ENCODE measurements around the gene NRCAM.
"Not testable (repeated sequence)": the region's sequence is repeated elsewhere in the genome, so short reads cannot be mapped to it uniquely, and the experiment has no call there.

NRCAM gene

DNA sequence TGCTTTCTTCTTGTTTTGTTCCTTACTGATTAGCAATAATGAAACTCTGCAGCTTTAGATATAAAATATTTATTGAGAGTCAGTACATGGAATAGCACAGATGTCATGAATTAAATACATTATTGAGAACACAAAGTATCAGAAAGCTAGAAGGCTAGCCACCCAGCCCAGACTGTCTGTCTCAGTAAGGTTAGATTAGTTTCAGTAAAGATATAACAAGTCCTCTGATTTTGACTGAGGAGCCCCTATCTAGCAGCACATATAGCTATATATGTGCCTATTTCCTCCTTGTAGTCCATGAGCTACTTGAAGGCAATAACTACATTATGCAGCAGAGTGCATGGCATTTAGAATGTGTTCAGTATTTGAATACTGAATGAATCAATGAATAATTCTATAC is 81.3 kb downstream of the NRCAM start:
- Mint-ChIP-seq H3K27me3 (no peaks in the 10 kb centered on the region), H3K27ac (no peak overlapping the region), H3K36me3 (ENCODE audit: low read depth) (no peaks in the 10 kb centered on the region), H3K4me3 (no peak overlapping the region), H3K9me3 (peaks cover 4% of the 10 kb centered on the region), H3K4me1 (ENCODE audit: low read depth) (peaks cover 3% of the 10 kb centered on the region)

DNA sequence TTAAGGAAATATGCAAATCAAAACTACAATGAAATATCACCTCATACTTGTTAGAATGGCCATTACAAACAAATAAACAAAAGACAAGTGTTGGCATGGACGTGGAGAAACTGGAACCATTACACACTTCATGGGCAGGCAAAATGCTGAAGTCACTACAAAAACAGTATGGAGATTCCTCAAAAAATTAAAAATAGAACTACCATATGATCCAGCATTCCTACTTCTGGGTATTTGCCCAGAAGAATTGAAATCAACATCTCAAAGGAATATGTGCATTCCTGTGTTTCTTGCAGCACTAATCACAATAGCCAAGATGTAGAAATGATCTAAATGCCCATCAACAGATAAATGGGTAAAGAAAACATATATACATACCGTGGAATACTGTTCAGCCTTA is 83.6 kb downstream of the NRCAM start:
- H3K27ac Mint-ChIP-seq, result no peak overlapping the region
- no peaks in the 10 kb centered on the region for H3K36me3 Mint-ChIP-seq (ENCODE audit: low read depth)
- peaks cover 4% of the 10 kb centered on the region for H3K9me3 Mint-ChIP-seq
- no peaks in the 10 kb centered on the region for H3K27me3 Mint-ChIP-seq
- no peak overlapping the region for H3K4me3 Mint-ChIP-seq
- peaks cover 3% of the 10 kb centered on the region for H3K4me1 Mint-ChIP-seq (ENCODE audit: low read depth)

DNA sequence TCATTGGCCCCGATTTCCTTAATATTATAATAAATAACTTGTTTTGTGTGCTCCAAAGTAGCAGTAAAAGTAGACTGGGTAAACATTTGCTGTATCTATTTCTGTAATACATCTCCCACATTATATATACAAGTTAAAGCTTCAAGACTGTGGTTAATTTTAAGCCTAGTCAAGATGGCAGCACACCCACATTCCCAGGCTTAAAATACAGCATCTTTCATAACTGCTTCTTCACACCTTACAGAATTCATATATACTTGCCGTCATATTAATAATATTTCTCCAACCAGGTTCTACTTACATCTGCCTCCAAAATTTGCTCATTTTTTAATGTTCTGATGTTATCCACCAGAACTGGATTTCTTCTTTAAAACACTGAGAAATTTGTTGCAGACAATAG is 85.6 kb downstream of the NRCAM start:
- Mint-ChIP-seq H3K4me3 (no peak overlapping the region), H3K4me1 (ENCODE audit: low read depth) (peaks cover 3% of the 10 kb centered on the region), H3K9me3 (peaks cover 4% of the 10 kb centered on the region), H3K36me3 (ENCODE audit: low read depth) (no peaks in the 10 kb centered on the region), H3K27ac (no peak overlapping the region), H3K27me3 (no peaks in the 10 kb centered on the region)

DNA sequence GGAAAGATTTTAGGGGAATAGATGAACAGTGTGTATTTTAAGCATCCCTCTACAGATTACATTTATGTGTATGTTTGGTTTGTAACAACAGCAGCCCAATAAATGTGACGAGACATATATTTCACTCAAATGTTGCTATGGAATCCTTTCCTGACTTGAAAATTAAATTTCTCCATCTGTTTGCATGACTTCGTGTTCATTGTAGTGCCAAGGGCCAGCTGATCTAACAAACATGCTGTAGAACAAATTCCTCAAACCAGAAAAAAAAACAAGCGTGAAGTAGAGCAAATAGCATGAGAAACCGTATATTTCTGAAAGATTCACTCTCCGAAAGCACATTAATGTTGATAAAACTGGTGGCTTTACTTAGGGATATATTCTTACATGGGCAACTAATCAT is 87.8 kb downstream of the NRCAM start:
- H3K27ac Mint-ChIP-seq, result no peak overlapping the region
- peaks cover 3% of the 10 kb centered on the region for H3K4me1 Mint-ChIP-seq (ENCODE audit: low read depth)
- no peaks in the 10 kb centered on the region for H3K27me3 Mint-ChIP-seq
- H3K4me3 Mint-ChIP-seq, result no peak overlapping the region
- H3K36me3 Mint-ChIP-seq (ENCODE audit: low read depth), result no peaks in the 10 kb centered on the region
- H3K9me3 Mint-ChIP-seq, result peaks cover 4% of the 10 kb centered on the region

DNA sequence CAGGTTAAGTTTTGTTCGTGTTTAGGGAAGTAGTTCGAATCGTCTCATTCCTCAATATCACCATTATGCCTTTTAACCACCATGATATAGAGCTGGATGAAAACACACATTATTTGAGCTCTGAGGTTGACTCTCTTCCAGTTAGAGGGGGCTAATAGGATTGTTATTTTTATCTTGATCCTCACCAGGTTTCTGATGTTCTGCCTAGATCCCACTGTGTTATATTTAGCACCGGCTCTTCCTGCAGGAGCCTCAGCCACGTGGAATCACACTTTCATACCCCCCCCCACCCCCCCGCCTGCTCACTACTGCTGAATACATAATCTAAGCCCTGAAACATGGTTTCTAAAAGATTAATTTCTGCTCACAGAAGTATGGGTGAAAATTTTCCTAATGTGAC is 88.3 kb downstream of the NRCAM start:
- Mint-ChIP-seq H3K4me3 (no peak overlapping the region), H3K36me3 (ENCODE audit: low read depth) (no peaks in the 10 kb centered on the region), H3K4me1 (ENCODE audit: low read depth) (peaks cover 1% of the 10 kb centered on the region), H3K27me3 (no peaks in the 10 kb centered on the region), H3K9me3 (peaks cover 2% of the 10 kb centered on the region), H3K27ac (no peak overlapping the region)

DNA sequence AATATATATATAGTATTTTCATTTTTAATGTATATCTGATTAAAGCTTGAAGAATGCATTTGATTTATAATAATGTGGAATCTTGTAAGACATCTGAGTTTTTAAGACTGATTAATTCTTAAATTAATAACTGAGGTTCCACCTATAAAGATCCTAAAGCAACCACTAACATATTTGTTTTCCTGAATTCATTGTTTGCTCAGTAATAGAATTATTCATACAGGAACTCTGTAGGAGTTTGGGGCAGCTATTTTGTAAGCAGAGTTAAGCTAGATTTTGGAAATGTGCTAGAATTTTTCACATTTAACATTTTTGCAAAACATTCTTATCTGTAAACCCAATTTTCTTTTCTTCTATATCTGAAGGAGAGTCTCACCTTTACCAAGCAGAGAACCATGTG is 88.9 kb downstream of the NRCAM start:
- H3K36me3 Mint-ChIP-seq (ENCODE audit: low read depth), result no peaks in the 10 kb centered on the region
- H3K27ac Mint-ChIP-seq, result no peak overlapping the region
- H3K9me3 Mint-ChIP-seq, result no peaks in the 10 kb centered on the region
- H3K4me3 Mint-ChIP-seq, result no peak overlapping the region
- H3K27me3 Mint-ChIP-seq, result no peaks in the 10 kb centered on the region
- H3K4me1 Mint-ChIP-seq (ENCODE audit: low read depth), result no peaks in the 10 kb centered on the region

DNA sequence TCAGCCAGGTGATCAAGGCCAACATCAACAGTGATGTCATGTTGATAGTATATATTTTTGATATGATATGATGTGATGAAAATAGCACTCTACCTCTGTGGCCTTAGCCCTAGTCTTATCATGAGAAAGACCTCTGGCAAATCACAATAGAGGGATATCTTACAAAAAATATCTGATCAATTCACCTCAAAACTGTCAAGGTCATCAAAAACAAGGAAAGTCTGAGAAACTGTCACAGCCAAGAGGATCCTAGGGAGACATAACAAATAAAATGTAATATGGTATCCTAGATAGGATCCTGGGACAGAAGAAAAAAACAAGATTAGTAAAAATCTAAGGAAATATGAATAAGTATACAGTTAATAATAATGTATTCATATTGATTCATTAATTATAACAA is 92.6 kb downstream of the NRCAM start:
- Mint-ChIP-seq H3K27ac (no peak overlapping the region), H3K4me1 (ENCODE audit: low read depth) (peaks cover 12% of the 10 kb centered on the region), H3K27me3 (no peaks in the 10 kb centered on the region), H3K4me3 (no peak overlapping the region), H3K36me3 (ENCODE audit: low read depth) (no peaks in the 10 kb centered on the region), H3K9me3 (no peaks in the 10 kb centered on the region)

DNA sequence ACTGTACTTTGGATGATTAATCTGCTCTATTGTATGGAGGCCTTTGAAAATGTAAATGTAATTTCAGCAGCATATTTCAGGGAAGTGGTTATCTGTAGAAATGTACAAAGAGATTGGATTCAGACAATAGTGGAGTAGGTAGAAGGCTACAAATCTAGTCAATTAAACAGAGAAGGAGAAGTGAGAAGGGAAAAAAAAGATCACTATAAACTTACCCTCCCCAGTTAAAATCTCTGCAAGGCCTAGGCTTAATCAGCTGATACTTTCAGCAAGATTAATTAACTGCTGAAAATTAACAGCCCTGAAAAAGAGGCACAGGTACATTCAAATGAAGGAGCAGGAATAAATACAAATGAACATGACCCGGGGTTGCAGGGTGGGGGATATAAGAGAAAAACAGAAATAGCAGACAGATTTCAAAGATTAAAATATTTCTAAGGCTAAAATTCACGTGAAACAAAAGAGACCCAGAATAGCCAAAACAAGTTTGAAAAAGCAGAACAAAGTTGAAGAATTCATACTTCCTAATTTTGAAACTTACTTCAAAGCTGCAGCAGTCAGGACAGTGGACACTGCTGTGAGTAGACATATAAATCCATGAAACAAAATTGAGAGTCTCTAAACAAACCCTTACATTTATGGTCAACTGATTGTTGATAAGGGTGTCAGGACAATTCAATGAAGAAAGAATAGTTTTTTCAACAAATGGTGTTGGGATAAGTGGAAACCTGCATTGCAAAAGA is 96.0 kb downstream of the NRCAM start:
- Mint-ChIP-seq H3K27me3 (no peaks in the 10 kb centered on the region), H3K4me3 (no peak overlapping the region), H3K36me3 (ENCODE audit: low read depth) (peaks cover 3% of the 10 kb centered on the region), H3K4me1 (ENCODE audit: low read depth) (peaks cover 12% of the 10 kb centered on the region), H3K27ac (no peak overlapping the region), H3K9me3 (no peaks in the 10 kb centered on the region)

DNA sequence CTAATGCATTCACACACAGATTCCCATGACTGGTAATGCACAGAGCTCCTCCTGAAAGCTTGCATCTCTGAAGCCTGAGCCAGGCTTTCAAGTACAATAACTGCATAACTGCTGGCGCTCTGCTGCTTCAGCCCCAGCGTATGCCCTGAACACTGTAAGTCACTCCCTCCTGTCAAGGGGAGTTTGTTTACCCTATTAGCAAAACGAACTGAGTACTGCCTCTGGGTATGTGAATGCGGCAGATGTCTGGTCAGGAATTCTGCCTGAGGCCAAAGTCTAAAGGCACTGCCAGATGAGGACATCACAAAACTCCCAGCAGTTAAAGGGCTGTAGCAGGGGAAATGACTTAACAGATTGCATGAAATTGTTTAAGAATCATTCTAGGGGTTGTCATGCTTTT is 97.7 kb downstream of the NRCAM start:
- Mint-ChIP-seq H3K9me3 (no peaks in the 10 kb centered on the region), H3K27me3 (no peaks in the 10 kb centered on the region), H3K36me3 (ENCODE audit: low read depth) (peaks cover 3% of the 10 kb centered on the region), H3K4me1 (ENCODE audit: low read depth) (peaks cover 12% of the 10 kb centered on the region), H3K27ac (no peak overlapping the region), H3K4me3 (no peak overlapping the region)

DNA sequence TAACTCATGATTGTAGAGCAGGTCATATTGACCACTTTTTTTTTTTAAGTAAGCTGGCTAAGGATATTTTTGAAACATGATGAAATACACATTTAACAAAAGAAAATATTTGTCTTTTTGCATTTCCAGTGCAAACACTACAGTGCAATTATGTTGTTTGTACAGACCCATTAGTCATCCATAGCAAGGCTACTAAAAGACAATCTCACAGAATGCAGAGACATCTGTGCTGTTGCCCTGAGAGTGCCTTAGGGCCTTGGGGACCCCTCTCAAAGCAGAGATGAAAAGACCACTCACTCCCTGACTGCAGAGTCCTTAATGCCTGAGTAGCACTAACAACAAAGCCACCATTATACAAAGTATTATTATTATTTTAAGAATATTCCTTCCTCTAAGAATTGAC is 104.5 kb downstream of the NRCAM start:
- Mint-ChIP-seq H3K4me1 (ENCODE audit: low read depth) (no peaks in the 10 kb centered on the region), H3K9me3 (no peaks in the 10 kb centered on the region), H3K4me3 (no peak overlapping the region), H3K27me3 (no peaks in the 10 kb centered on the region), H3K27ac (no peak overlapping the region), H3K36me3 (ENCODE audit: low read depth) (peaks cover 3% of the 10 kb centered on the region)

DNA sequence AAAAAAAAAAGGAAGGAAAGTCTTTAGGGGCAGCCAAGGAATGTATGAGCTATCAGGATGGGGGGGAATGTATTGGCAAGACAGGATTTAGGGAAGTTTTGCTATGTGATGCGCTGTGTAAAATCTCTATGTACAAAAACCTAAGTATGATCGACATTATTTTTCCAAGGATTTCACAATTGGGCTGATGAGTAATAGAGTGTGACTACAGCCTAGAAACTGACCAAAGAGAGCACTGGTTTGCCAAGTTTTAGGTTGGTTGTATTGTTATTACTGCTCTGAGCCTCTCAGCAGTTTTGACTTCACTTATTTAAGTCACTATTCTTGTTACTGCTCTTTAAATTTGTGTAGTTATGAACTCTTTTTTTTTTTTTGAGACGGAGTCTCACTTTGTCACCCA is 107.3 kb downstream of the NRCAM start:
- H3K9me3 Mint-ChIP-seq, result no peaks in the 10 kb centered on the region
- H3K4me1 Mint-ChIP-seq (ENCODE audit: low read depth), result no peaks in the 10 kb centered on the region
- H3K4me3 Mint-ChIP-seq, result no peak overlapping the region
- H3K27ac Mint-ChIP-seq, result no peak overlapping the region
- H3K27me3 Mint-ChIP-seq, result no peaks in the 10 kb centered on the region
- H3K36me3 Mint-ChIP-seq (ENCODE audit: low read depth), result no peaks in the 10 kb centered on the region

DNA sequence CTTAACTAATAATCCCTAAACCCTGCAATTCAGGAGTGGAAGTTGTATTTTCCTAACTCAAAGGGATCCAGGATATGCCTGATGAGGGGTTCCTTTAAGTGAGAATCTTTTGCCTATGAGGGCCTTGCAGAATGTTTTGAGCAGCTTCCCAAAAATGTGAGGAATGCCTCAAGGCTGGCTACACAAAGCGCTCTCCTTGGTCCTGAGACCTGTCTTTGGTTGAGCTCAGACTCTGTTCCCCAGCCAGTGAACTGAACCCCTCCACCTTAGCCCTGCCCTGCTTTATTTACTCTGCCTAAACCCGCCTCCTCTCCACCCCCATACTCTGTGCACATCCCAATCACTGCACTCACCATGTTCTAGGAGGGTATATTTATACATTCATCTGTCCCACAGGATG is 108.6 kb downstream of the NRCAM start:
- no peaks in the 10 kb centered on the region for H3K4me1 Mint-ChIP-seq (ENCODE audit: low read depth)
- no peaks in the 10 kb centered on the region for H3K27me3 Mint-ChIP-seq
- no peaks in the 10 kb centered on the region for H3K9me3 Mint-ChIP-seq
- H3K36me3 Mint-ChIP-seq (ENCODE audit: low read depth), result no peaks in the 10 kb centered on the region
- no peak overlapping the region for H3K4me3 Mint-ChIP-seq
- H3K27ac Mint-ChIP-seq, result no peak overlapping the region

DNA sequence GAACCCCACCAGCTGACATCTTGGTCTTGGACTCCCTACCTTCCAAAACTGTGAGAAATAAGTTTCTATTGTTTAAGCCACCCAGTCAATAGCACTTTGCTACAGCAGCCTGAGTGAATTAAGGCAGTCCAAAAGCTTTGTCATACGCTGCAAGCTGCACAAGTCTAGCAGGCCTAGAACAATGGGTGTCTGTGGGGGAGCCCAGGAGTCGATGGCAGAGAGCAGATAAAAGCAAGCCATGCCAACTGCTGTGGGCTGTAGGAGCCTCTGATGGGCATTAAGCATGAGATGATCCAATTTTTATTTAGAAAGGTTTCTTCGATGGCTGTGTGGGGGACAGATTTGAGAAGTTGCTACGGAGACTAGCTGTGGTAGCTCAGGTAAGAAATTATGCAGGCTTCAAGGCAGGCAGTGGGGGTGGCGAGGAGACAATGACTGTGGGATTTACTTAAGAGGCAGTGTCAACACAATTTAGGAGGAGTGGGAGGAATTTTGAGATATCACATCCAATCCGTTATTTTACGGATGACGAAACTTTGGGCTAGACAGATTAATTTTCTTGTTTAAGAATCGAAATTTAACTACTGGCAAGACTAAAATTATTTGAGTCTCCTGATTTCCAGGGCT is 110.4 kb downstream of the NRCAM start:
- no peaks in the 10 kb centered on the region for H3K36me3 Mint-ChIP-seq (ENCODE audit: low read depth)
- H3K9me3 Mint-ChIP-seq, result no peaks in the 10 kb centered on the region
- H3K27me3 Mint-ChIP-seq, result no peaks in the 10 kb centered on the region
- no peaks in the 10 kb centered on the region for H3K4me1 Mint-ChIP-seq (ENCODE audit: low read depth)
- no peak overlapping the region for H3K4me3 Mint-ChIP-seq
- H3K27ac Mint-ChIP-seq, result no peak overlapping the region

DNA sequence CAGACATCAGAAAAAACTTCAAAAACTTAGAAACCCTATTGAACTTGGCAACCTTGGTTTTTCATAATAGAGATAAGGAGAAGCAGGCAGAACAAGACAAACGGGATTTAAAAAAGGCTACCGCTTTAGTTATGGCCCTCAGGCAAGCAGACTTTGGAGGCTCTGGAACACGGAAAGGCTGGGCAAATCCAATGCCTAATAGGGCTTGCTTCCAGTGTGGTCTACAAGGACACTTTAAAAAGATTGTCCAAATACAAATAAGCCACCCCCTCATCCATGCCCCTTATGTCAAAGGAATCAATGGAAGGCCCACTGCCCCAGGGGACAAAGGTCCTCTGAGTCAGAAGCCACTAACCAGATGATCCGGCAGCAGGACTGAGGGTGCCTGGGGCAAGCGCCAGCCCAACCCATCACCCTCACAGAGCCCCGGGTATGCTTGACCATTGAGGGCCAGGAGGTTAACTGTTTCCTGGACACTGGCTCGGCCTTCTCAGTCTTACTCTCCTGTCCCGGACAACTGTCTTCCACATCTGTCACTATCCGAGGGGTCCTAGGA is 115.3 kb downstream of the NRCAM start:
- H3K9me3 Mint-ChIP-seq, result no peaks in the 10 kb centered on the region
- no peaks in the 10 kb centered on the region for H3K36me3 Mint-ChIP-seq (ENCODE audit: low read depth)
- H3K27ac Mint-ChIP-seq, result no peak overlapping the region
- no peaks in the 10 kb centered on the region for H3K27me3 Mint-ChIP-seq
- H3K4me1 Mint-ChIP-seq (ENCODE audit: low read depth), result no peaks in the 10 kb centered on the region
- H3K4me3 Mint-ChIP-seq, result no peak overlapping the region

DNA sequence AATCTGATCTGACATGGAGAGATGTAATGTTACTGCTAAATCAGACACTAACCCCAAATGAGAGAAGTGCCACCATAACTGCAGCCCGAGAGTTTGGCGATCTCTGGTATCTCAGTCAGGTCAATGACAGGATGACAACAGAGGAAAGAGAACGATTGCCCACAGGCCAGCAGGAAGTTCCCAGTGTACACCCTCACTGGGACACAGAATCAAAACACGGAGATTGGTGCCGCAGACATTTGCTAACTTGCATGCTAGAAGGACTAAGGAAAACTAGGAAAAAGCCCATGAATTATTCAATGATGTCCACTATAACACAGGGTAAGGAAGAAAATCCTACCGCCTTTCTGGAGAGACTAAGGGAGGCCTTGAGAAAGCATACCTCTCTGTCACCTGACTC is 115.8 kb downstream of the NRCAM start:
- H3K36me3 Mint-ChIP-seq (ENCODE audit: low read depth); H3K9me3 Mint-ChIP-seq; H3K27me3 Mint-ChIP-seq; H3K27ac Mint-ChIP-seq; H3K4me1 Mint-ChIP-seq (ENCODE audit: low read depth); H3K4me3 Mint-ChIP-seq: not testable (repeated sequence)

All from stimulated activated naive CD8-positive, alpha-beta T cell treated with anti-CD3 and anti-CD28 coated beads, Interleukin-15, Interleukin-2, amounts not matched to agents 100 ng/mL and 50 ng/mL, for 24 hours (primary cell).